ENCODE results near the gene DDX20.

DNA sequence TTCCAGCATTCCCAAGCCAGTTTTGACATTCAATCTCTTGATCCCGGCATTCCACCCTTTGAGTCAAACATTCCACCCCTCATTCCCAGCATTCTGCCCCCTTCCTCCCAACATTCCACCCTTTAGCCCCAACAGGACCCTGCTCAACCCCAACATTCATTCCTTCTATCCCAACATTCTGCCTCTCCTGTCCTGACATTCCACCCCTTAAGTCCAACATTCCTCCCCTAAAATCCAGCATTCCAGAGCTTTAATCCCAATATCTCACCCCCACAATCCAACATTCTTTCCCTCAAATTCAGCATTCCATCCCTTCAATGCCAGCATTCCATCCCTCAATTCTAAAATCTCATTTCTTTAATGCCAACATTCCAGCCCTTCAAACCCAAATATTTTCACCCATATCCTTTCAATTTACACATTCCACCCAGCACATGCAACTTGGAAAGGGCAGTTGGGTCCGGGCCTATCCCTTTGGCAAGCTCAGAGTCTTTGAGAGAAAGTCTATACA lies 22.9 kb downstream of the DDX20 start:
- no peak for TF ChIP-seq EZH2 (IDR thresholded peaks at IDR 0.05; ENCODE audit: borderline replicate concordance, insufficient read depth, low read length, poor library complexity, severe bottlenecking)
- TF ChIP-seq POLR2AphosphoS5 (IDR thresholded peaks at IDR 0.05), result no peak
- TF ChIP-seq, protein P1, sequence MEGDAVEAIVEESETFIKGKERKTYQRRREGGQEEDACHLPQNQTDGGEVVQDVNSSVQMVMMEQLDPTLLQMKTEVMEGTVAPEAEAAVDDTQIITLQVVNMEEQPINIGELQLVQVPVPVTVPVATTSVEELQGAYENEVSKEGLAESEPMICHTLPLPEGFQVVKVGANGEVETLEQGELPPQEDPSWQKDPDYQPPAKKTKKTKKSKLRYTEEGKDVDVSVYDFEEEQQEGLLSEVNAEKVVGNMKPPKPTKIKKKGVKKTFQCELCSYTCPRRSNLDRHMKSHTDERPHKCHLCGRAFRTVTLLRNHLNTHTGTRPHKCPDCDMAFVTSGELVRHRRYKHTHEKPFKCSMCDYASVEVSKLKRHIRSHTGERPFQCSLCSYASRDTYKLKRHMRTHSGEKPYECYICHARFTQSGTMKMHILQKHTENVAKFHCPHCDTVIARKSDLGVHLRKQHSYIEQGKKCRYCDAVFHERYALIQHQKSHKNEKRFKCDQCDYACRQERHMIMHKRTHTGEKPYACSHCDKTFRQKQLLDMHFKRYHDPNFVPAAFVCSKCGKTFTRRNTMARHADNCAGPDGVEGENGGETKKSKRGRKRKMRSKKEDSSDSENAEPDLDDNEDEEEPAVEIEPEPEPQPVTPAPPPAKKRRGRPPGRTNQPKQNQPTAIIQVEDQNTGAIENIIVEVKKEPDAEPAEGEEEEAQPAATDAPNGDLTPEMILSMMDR (IDR thresholded peaks at IDR 0.05; ENCODE audit: poor library complexity, severe bottlenecking), result no peak
- TF ChIP-seq TAF1 (IDR thresholded peaks at IDR 0.05; ENCODE audit: low read depth), result no peak
- TF ChIP-seq, protein P2, sequence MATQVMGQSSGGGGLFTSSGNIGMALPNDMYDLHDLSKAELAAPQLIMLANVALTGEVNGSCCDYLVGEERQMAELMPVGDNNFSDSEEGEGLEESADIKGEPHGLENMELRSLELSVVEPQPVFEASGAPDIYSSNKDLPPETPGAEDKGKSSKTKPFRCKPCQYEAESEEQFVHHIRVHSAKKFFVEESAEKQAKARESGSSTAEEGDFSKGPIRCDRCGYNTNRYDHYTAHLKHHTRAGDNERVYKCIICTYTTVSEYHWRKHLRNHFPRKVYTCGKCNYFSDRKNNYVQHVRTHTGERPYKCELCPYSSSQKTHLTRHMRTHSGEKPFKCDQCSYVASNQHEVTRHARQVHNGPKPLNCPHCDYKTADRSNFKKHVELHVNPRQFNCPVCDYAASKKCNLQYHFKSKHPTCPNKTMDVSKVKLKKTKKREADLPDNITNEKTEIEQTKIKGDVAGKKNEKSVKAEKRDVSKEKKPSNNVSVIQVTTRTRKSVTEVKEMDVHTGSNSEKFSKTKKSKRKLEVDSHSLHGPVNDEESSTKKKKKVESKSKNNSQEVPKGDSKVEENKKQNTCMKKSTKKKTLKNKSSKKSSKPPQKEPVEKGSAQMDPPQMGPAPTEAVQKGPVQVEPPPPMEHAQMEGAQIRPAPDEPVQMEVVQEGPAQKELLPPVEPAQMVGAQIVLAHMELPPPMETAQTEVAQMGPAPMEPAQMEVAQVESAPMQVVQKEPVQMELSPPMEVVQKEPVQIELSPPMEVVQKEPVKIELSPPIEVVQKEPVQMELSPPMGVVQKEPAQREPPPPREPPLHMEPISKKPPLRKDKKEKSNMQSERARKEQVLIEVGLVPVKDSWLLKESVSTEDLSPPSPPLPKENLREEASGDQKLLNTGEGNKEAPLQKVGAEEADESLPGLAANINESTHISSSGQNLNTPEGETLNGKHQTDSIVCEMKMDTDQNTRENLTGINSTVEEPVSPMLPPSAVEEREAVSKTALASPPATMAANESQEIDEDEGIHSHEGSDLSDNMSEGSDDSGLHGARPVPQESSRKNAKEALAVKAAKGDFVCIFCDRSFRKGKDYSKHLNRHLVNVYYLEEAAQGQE (IDR thresholded peaks at IDR 0.05; ENCODE audit: borderline replicate concordance), result no peak
- TF ChIP-seq RAD21 (conservative IDR thresholded peaks at IDR 0.05), result no peak
- TF ChIP-seq EP300 (conservative IDR thresholded peaks at IDR 0.05; ENCODE audit: poor library complexity, severe bottlenecking), result no peak
- no peak for TF ChIP-seq MXI1 (conservative IDR thresholded peaks at IDR 0.05; ENCODE audit: poor library complexity, severe bottlenecking)
- no peak for TF ChIP-seq SMC3 (conservative IDR thresholded peaks at IDR 0.05; ENCODE audit: poor library complexity)

All from neural cell (in vitro differentiated cells).